Panc1 (cell line): ENCODE measurements around the gene SLFN5. TPM values are rescaled to one million over a fixed set of nuclear protein-coding genes. Genes with fewer than 3 reads are reported as not detected.

Source experiments
- ATAC-seq: fragments of 200-7000 bp; cut with Tn5 transposase; 2 replicates; pipeline ENCODE4 v1.9.1; 2020; ENCODE audit warnings: mild to moderate bottlenecking, moderate library complexity
- BruUV-seq: library from RNA; stranded (reverse); fragments of 400-500 nt; replicated peaks from 2 replicates; lab custom pipeline; 2021; lab: Mats Ljungman, UMichigan
- CTCF ChIA-PET: fragments of 300-600 bp; sonication (Branson Sonifier 250); formaldehyde crosslinking; loops from one replicate; lab custom pipeline; 2022; ENCODE audit warnings: antibody characterized with exemption; lab: Charles Lee
- POLR2A ChIA-PET: fragments of 300-600 bp; sonication (Branson Sonifier 250); formaldehyde crosslinking; loops from one replicate; lab custom pipeline; 2022; ENCODE audit warnings: antibody characterized with exemption; lab: Charles Lee
- DNase-seq: peaks from one replicate; pipeline ENCODE4 v3.0.0-alpha.2; 2010; ENCODE audit warnings: low read depth, low spot score
- H3K27ac ChIP-seq: 2 replicates; pipeline ENCODE4 v1.5.1; 2011; ENCODE audit warnings: mild to moderate bottlenecking, low read length, inconsistent platforms
- H3K27me3 ChIP-seq: fragments of 200-500 bp; sonication (Bioruptor generic); 2 replicates; pipeline ENCODE4 v1.6.0; 2014; ENCODE audit warnings: low read length, inconsistent platforms; ENCODE audit not compliant: control insufficient read depth, insufficient read depth
- H3K36me3 ChIP-seq: fragments of 200-500 bp; sonication (Bioruptor generic); 2 replicates; pipeline ENCODE4 v1.5.1; 2014; ENCODE audit warnings: inconsistent platforms, mild to moderate bottlenecking, low read length, moderate library complexity; ENCODE audit not compliant: control insufficient read depth, insufficient read depth
- H3K4me1 ChIP-seq: 2 replicates; pipeline ENCODE4 v1.5.1; 2011; ENCODE audit warnings: inconsistent platforms, mild to moderate bottlenecking, low read length, moderate library complexity; ENCODE audit not compliant: control insufficient read depth, insufficient read depth
- H3K4me3 ChIP-seq, 2 experiments: 2 replicates each; pipeline ENCODE4 v1.5.1; 2011 to 2012; ENCODE audit warnings: low read depth in 2 of 2, low read length in 2 of 2, mild to moderate bottlenecking in 2 of 2, inconsistent platforms in 1 of 2, moderate library complexity in 1 of 2
- H3K9me3 ChIP-seq: fragments of 200-500 bp; sonication (Bioruptor generic); 2 replicates; pipeline ENCODE4 v1.5.1; 2014; ENCODE audit warnings: low read depth, mild to moderate bottlenecking, inconsistent platforms, low read length, moderate library complexity; ENCODE audit not compliant: control insufficient read depth, insufficient read depth
- POLR2AphosphoS5 ChIP-seq: IDR thresholded peaks from 2 replicates; pipeline ENCODE4 v1.6.1; 2012; ENCODE audit warnings: mild to moderate bottlenecking, low read depth, low read length, moderate library complexity
- SIN3A ChIP-seq: IDR thresholded peaks from 2 replicates; pipeline ENCODE4 v1.6.1; 2012; ENCODE audit warnings: low read depth, mild to moderate bottlenecking, low read length, moderate library complexity, borderline replicate concordance; ENCODE audit not compliant: insufficient read depth
- TCF7L2 ChIP-seq: IDR thresholded peaks from 2 replicates; pipeline ENCODE4 v1.6.1; 2011; ENCODE audit warnings: mild to moderate bottlenecking, low read depth, low read length, inconsistent platforms
- in situ Hi-C: cut with HindIII; loops from 2 replicates; pipeline ENCODE4 v1.10.0; 2016; ENCODE audit warnings: low sequenced_read_pairs, low pct_unique_long_range_greater_than_20kb
- intact Hi-C: fragments of 100-400 bp; cut with micrococcal nuclease; formaldehyde crosslinking; loops from one replicate; pipeline ENCODE4 v1.10.0; 2022; ENCODE audit not compliant: unreplicated experiment
- total RNA-seq: library from RNA; stranded (reverse); gene quantifications from one replicate; pipeline ENCODE4 v1.2.1, GENCODE V29; 2021; ENCODE audit not compliant: unreplicated experiment
- TF ChIP-seq, protein P1 (sequence below): fragments of 450-650 bp; IDR thresholded peaks from 2 replicates; pipeline ENCODE4 v1.5.1; 2017; ENCODE audit warnings: mild to moderate bottlenecking
- TF ChIP-seq, protein P2 (sequence below), 2 experiments: IDR thresholded peaks; 2 replicates each; pipeline ENCODE4 v1.6.1; 2011 to 2012; ENCODE audit warnings: low read depth in 2 of 2, control low read depth in 1 of 2, low read length in 1 of 2, mild to moderate bottlenecking in 1 of 2, moderate library complexity in 1 of 2; ENCODE audit not compliant: insufficient read depth in 1 of 2

Gene SLFN5
- total RNA-seq, 1 experiment from 2014 or later: 5.4 TPM

GRCh38 chr17:35210741-35211140, 32.1 kb upstream of the SLFN5 start:
- Histone ChIP-seq H3K27me3 (no peaks in the 10 kb centered on the region; the same call in 1 of the 2 replicates), H3K4me1 (no peaks in the 10 kb centered on the region), H3K36me3 (no peaks in the 10 kb centered on the region), H3K9me3 (no peaks in the 10 kb centered on the region), H3K27ac (no peak overlapping the region), H3K4me3 (no peak overlapping the region)
- DNase-seq (no peak), ATAC-seq (no peak)
- POLR2A ChIA-PET: interaction anchor here (0.6 kb wide), 1 partner anchor 301 kb away, joined by 7 read pairs; no protein-coding TSS in a partner anchor
- BruUV-seq: no TSS peak
- intact Hi-C loops (loop anchor here (10.0 kb wide), 1 partner anchor 56 kb away; no protein-coding TSS in a partner anchor), in situ Hi-C loops (no loop called here)
- CTCF ChIA-PET: interaction anchor here (0.5 kb wide), 1 partner anchor 329 kb away, joined by 6 read pairs; no protein-coding TSS in a partner anchor
- TF ChIP-seq TCF7L2 (no peak), POLR2AphosphoS5 (no peak), SIN3A (no peak)
- TF ChIP-seq, protein P1, sequence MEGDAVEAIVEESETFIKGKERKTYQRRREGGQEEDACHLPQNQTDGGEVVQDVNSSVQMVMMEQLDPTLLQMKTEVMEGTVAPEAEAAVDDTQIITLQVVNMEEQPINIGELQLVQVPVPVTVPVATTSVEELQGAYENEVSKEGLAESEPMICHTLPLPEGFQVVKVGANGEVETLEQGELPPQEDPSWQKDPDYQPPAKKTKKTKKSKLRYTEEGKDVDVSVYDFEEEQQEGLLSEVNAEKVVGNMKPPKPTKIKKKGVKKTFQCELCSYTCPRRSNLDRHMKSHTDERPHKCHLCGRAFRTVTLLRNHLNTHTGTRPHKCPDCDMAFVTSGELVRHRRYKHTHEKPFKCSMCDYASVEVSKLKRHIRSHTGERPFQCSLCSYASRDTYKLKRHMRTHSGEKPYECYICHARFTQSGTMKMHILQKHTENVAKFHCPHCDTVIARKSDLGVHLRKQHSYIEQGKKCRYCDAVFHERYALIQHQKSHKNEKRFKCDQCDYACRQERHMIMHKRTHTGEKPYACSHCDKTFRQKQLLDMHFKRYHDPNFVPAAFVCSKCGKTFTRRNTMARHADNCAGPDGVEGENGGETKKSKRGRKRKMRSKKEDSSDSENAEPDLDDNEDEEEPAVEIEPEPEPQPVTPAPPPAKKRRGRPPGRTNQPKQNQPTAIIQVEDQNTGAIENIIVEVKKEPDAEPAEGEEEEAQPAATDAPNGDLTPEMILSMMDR: no peak
- TF ChIP-seq, protein P2, sequence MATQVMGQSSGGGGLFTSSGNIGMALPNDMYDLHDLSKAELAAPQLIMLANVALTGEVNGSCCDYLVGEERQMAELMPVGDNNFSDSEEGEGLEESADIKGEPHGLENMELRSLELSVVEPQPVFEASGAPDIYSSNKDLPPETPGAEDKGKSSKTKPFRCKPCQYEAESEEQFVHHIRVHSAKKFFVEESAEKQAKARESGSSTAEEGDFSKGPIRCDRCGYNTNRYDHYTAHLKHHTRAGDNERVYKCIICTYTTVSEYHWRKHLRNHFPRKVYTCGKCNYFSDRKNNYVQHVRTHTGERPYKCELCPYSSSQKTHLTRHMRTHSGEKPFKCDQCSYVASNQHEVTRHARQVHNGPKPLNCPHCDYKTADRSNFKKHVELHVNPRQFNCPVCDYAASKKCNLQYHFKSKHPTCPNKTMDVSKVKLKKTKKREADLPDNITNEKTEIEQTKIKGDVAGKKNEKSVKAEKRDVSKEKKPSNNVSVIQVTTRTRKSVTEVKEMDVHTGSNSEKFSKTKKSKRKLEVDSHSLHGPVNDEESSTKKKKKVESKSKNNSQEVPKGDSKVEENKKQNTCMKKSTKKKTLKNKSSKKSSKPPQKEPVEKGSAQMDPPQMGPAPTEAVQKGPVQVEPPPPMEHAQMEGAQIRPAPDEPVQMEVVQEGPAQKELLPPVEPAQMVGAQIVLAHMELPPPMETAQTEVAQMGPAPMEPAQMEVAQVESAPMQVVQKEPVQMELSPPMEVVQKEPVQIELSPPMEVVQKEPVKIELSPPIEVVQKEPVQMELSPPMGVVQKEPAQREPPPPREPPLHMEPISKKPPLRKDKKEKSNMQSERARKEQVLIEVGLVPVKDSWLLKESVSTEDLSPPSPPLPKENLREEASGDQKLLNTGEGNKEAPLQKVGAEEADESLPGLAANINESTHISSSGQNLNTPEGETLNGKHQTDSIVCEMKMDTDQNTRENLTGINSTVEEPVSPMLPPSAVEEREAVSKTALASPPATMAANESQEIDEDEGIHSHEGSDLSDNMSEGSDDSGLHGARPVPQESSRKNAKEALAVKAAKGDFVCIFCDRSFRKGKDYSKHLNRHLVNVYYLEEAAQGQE (IDR thresholded peaks at IDR 0.05; ENCODE audit: insufficient read depth in 1 of 2, low read depth in 2 of 2, low read length in 1 of 2): no peak

DNA sequence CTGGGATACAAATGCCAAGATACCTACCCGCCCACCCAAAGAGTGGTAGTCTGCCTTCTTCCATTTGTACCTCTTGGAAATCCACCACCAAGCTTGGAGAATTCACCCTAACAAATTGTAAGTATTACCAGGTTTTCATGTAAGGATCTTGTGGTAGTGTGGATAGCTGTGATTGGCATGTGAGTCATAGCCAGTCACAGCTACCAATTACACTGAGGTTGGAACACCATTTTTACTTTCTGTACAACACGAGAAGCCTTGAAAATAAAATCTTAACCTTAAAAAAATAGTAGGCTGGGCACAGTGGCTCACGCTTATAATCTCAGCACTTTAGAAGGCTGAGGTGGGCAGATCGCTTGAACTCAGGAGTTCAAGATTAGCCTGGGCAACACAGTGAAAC, 30.2 kb upstream of the SLFN5 start:
- DNase-seq: no peak
- CTCF ChIA-PET: no interaction called here

More for the DNA sequence above, 30.2 kb upstream of the SLFN5 start:
- peaks cover 3% of the 10 kb centered on the region; the same call in 1 of the 2 replicates for H3K27me3 ChIP-seq
- POLR2A ChIA-PET: no interaction called here
- intact Hi-C loops (loop anchor here (10.0 kb wide), 1 partner anchor 58 kb away; no protein-coding TSS in a partner anchor), in situ Hi-C loops (no loop called here)
- H3K27ac ChIP-seq: no peak overlapping the region
- H3K36me3 ChIP-seq: no peaks in the 10 kb centered on the region
- H3K9me3 ChIP-seq: no peaks in the 10 kb centered on the region
- no peak for ATAC-seq
- no peak overlapping the region for H3K4me3 ChIP-seq
- TF ChIP-seq, protein P2 (IDR thresholded peaks at IDR 0.05; ENCODE audit: insufficient read depth in 1 of 2, low read depth in 2 of 2, low read length in 1 of 2): no peak
- TF ChIP-seq SIN3A (no peak), TCF7L2 (no peak), POLR2AphosphoS5 (no peak)
- TF ChIP-seq, protein P1: no peak
- H3K4me1 ChIP-seq: no peaks in the 10 kb centered on the region
- BruUV-seq: no TSS peak
